ENCODE measurements around the gene C6orf58. TPM values are rescaled to one million over a fixed set of nuclear protein-coding genes. Genes with fewer than 3 reads are reported as not detected.
"Not testable (repeated sequence)": the region's sequence is repeated elsewhere in the genome, so short reads cannot be mapped to it uniquely, and the experiment has no call there.

Gene C6orf58
- total RNA-seq, 2 donors from 2014 or later: not detected

- no peak for ATAC-seq
- H3K4me3 Mint-ChIP-seq: no peak overlapping the region
- no peaks in the 10 kb centered on the region for H3K9me3 ChIP-seq (ENCODE audit: control insufficient read depth, low read length, poor library complexity, severe bottlenecking)
- H3K36me3 Mint-ChIP-seq (ENCODE audit: low read depth): no peaks in the 10 kb centered on the region
- peaks cover 9% of the 10 kb centered on the region for H3K4me1 Mint-ChIP-seq
- no peak for DNase-seq
- H3K27ac Mint-ChIP-seq: no peak overlapping the region
- no peaks in the 10 kb centered on the region for H3K27me3 Mint-ChIP-seq
Observed at GRCh38 chr6:127570739-127571389, 6.1 kb upstream of the C6orf58 start.

GRCh38 chr6:127578900-127579299, 1.9 kb downstream of the C6orf58 start:
- H3K9me3 ChIP-seq (ENCODE audit: control insufficient read depth, low read length, poor library complexity, severe bottlenecking): no peaks in the 10 kb centered on the region
- Mint-ChIP-seq H3K4me3 (no peak overlapping the region), H3K4me1 (no peaks in the 10 kb centered on the region), H3K27me3 (peaks cover 30% of the 10 kb centered on the region), H3K36me3 (ENCODE audit: low read depth) (no peaks in the 10 kb centered on the region), H3K27ac (no peak overlapping the region)
- DNase-seq (no peak), ATAC-seq (no peak)

DNA sequence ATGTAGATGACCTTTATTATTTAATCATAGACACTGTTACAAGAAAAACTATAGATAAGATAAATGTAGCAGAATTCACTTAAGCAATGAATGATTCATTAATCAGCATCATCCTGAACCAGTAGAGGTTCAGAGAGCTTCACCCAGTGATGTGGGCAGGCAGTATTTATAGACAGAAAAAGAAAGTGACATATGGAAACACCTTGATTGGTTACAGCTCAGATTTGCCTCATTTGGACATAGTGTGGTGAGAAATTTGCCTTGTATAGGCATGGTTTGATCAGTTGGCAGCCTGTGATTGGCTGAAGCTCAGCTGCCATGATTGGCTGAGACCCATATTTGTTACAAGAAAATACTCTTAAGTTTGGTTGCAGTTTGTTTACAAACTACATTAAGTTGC, 4.6 kb downstream of the C6orf58 start:
- no peak for ATAC-seq
- Mint-ChIP-seq H3K27ac (no peak overlapping the region), H3K4me3 (no peak overlapping the region), H3K36me3 (ENCODE audit: low read depth) (no peaks in the 10 kb centered on the region), H3K4me1 (no peaks in the 10 kb centered on the region), H3K27me3 (peaks cover 30% of the 10 kb centered on the region)
- no peak for DNase-seq
- H3K9me3 ChIP-seq (ENCODE audit: control insufficient read depth, low read length, poor library complexity, severe bottlenecking): no peaks in the 10 kb centered on the region

DNA sequence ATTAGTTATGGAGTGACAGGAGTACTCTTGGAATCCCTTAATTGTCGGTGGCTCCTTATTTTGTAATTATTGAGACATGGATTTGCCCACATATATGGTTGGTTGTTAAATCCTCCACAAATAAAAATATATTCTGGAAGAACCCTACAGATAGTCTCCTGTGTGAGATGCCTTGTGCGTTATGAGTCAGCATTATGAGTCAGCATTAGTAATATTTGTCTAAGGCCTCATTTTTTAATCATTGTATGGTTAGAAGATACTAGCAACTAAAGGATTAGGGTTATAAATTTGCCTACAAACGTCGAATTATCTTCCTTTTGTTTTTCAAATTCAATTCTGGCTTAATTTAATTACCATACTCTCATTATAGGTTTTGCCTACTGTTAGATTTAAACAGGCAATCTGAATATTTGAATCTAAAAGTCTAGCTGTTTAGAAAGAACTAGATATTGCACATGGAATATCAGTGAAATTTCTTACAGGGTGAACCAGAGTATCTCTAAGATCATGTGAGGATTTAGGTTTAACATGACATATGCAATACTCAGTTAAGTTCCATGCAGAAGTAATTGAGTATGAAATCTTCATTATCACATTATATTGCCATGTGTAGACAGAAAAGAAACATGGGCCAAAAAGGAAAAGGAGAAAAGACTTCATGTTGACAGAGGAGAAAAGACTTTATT, 5.9 kb downstream of the C6orf58 start:
- peaks cover 19% of the 10 kb centered on the region for H3K27me3 Mint-ChIP-seq
- ATAC-seq: no peak
- DNase-seq: no peak
- no peak overlapping the region for H3K4me3 Mint-ChIP-seq
- H3K27ac Mint-ChIP-seq: no peak overlapping the region
- no peaks in the 10 kb centered on the region for H3K9me3 ChIP-seq (ENCODE audit: control insufficient read depth, low read length, poor library complexity, severe bottlenecking)
- no peaks in the 10 kb centered on the region for H3K36me3 Mint-ChIP-seq (ENCODE audit: low read depth)
- no peaks in the 10 kb centered on the region for H3K4me1 Mint-ChIP-seq

DNA sequence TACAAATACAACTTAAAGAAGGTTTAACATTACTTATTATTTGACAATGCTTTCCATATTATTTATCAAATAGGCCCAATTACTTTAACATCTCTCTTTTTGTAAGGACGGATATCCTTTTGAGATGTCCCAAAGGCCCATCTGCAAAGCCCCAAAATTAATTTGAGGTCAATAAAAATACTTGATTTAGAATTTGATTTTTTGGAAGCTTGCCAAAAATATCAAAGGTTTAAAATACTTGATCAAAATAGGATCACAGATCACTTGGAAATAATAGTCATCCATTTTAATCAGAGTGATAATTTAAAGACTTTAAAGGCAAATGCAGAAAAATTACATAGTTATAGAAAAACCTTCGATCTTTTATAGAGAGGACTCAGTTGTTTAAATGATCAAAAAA, 8.1 kb downstream of the C6orf58 start:
- H3K27ac Mint-ChIP-seq: no peak overlapping the region

GRCh38 chr6:127586372-127586771, 9.4 kb downstream of the C6orf58 start:
- Mint-ChIP-seq H3K36me3 (ENCODE audit: low read depth) (no peaks in the 10 kb centered on the region), H3K4me3 (no peak overlapping the region), H3K27me3 (no peaks in the 10 kb centered on the region), H3K27ac (no peak overlapping the region), H3K4me1 (no peaks in the 10 kb centered on the region)
- no peak for ATAC-seq
- no peaks in the 10 kb centered on the region for H3K9me3 ChIP-seq (ENCODE audit: control insufficient read depth, low read length, poor library complexity, severe bottlenecking)
- no peak for DNase-seq

More for the DNA sequence above, 8.1 kb downstream of the C6orf58 start:
- Mint-ChIP-seq H3K4me1 (no peaks in the 10 kb centered on the region), H3K4me3 (no peak overlapping the region), H3K36me3 (ENCODE audit: low read depth) (no peaks in the 10 kb centered on the region), H3K27me3 (peaks cover 3% of the 10 kb centered on the region)
- ATAC-seq (no peak), DNase-seq (no peak)
- no peaks in the 10 kb centered on the region for H3K9me3 ChIP-seq (ENCODE audit: control insufficient read depth, low read length, poor library complexity, severe bottlenecking)

- H3K36me3 Mint-ChIP-seq (ENCODE audit: low read depth): no peaks in the 10 kb centered on the region
- no peak overlapping the region for H3K27ac Mint-ChIP-seq
- DNase-seq: no peak
- H3K27me3 Mint-ChIP-seq: no peaks in the 10 kb centered on the region
- H3K4me1 Mint-ChIP-seq: no peaks in the 10 kb centered on the region
- H3K4me3 Mint-ChIP-seq: no peak overlapping the region
- no peak for ATAC-seq
- no peaks in the 10 kb centered on the region for H3K9me3 ChIP-seq (ENCODE audit: control insufficient read depth, low read length, poor library complexity, severe bottlenecking)
Observed at GRCh38 chr6:127587875-127588274, 10.9 kb downstream of the C6orf58 start.

DNA sequence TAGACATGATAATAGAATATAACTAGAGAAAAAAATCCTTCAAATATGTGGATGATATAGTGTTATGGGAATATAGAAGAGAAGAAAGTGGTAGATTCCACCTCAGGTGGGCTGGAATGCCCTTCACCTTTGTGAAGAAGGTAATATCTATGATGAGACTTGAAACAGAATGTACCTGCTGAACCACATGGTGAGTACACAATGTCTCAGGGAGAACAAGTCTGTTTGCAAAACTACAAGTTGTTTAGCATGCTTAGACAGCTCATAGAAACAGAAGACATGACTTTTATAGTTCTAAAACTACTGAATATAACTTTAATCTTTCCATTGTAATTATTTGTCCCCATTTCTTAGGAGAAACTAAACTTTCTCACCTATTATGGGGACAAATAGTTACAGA, 12.2 kb downstream of the C6orf58 start:
- no peak for ATAC-seq
- H3K4me3 Mint-ChIP-seq: no peak overlapping the region
- DNase-seq: no peak

GRCh38 chr6:127590344-127590743, 13.4 kb downstream of the C6orf58 start:
- no peaks in the 10 kb centered on the region for H3K9me3 ChIP-seq (ENCODE audit: control insufficient read depth, low read length, poor library complexity, severe bottlenecking)
- ATAC-seq (no peak), DNase-seq (no peak)
- H3K27ac Mint-ChIP-seq: no peak overlapping the region
- H3K4me3 Mint-ChIP-seq: no peak overlapping the region
- H3K4me1 Mint-ChIP-seq: no peaks in the 10 kb centered on the region
- H3K36me3 Mint-ChIP-seq (ENCODE audit: low read depth): no peaks in the 10 kb centered on the region
- H3K27me3 Mint-ChIP-seq: no peaks in the 10 kb centered on the region

More for the DNA sequence above, 12.2 kb downstream of the C6orf58 start:
- no peaks in the 10 kb centered on the region for H3K36me3 Mint-ChIP-seq (ENCODE audit: low read depth)
- H3K27ac Mint-ChIP-seq: no peak overlapping the region
- H3K4me1 Mint-ChIP-seq: no peaks in the 10 kb centered on the region
- H3K27me3 Mint-ChIP-seq: no peaks in the 10 kb centered on the region
- H3K9me3 ChIP-seq (ENCODE audit: control insufficient read depth, low read length, poor library complexity, severe bottlenecking): no peaks in the 10 kb centered on the region

DNA sequence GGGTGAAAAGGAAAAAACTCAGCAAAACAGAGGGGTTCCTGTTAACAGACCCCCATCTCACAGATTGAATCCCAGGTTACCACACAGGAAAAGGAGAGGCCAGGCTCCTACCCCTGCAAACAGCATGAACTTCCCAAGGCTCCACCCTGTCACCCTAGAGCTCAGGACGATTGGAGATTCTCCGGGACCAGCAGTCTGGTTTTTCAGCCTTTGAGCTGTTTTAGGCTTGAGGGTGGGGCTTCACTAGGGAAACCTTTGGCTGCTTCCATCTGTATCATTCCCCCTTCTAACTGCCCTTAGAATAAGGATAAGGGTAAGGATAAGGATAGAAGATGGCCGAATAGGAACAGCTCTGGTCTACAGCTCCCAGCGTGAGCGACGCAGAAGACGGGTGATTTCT, 16.0 kb downstream of the C6orf58 start:
- no peaks in the 10 kb centered on the region for H3K4me1 Mint-ChIP-seq

DNA sequence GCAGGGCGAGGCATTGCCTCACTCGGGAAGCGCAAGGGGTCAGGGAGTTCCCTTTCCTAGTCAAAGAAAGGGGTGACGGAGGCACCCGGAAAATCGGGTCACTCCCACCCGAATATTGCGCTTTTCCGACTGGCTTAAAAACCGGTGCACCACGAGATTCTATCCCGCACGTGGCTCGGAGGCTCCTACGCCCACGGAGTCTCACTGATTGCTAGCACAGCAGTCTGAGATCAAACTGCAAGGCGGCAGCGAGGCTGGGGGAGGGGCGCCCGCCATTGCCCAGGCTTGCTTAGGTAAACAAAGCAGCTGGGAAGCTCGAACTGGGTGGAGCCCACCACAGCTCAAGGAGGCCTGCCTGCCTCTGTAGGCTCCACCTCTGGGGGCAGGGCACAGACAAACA, 16.5 kb downstream of the C6orf58 start:
- H3K27ac Mint-ChIP-seq; H3K4me3 Mint-ChIP-seq; DNase-seq; H3K9me3 ChIP-seq (ENCODE audit: control insufficient read depth, low read length, poor library complexity, severe bottlenecking); H3K27me3 Mint-ChIP-seq; H3K4me1 Mint-ChIP-seq; H3K36me3 Mint-ChIP-seq (ENCODE audit: low read depth); ATAC-seq: not testable (repeated sequence)

More for the DNA sequence above, 16.0 kb downstream of the C6orf58 start:
- H3K36me3 Mint-ChIP-seq (ENCODE audit: low read depth): no peaks in the 10 kb centered on the region
- H3K27me3 Mint-ChIP-seq: no peaks in the 10 kb centered on the region
- no peaks in the 10 kb centered on the region for H3K9me3 ChIP-seq (ENCODE audit: control insufficient read depth, low read length, poor library complexity, severe bottlenecking)
- DNase-seq (no peak), ATAC-seq (no peak)
- no peak overlapping the region for H3K4me3 Mint-ChIP-seq
- no peak overlapping the region for H3K27ac Mint-ChIP-seq

- no peaks in the 10 kb centered on the region for H3K4me1 Mint-ChIP-seq
- no peak overlapping the region for H3K4me3 Mint-ChIP-seq
- ATAC-seq (no peak), DNase-seq (no peak)
- no peaks in the 10 kb centered on the region for H3K9me3 ChIP-seq (ENCODE audit: control insufficient read depth, low read length, poor library complexity, severe bottlenecking)
- H3K27me3 Mint-ChIP-seq: no peaks in the 10 kb centered on the region
- H3K36me3 Mint-ChIP-seq (ENCODE audit: low read depth): peaks cover under 1% of the 10 kb centered on the region
- H3K27ac Mint-ChIP-seq: no peak overlapping the region
Observed at GRCh38 chr6:127606131-127606562, 29.2 kb downstream of the C6orf58 start.

- H3K4me1 Mint-ChIP-seq: no peaks in the 10 kb centered on the region
- H3K27me3 Mint-ChIP-seq: no peaks in the 10 kb centered on the region
- ATAC-seq (no peak), DNase-seq (no peak)
- H3K9me3 ChIP-seq (ENCODE audit: control insufficient read depth, low read length, poor library complexity, severe bottlenecking): no peaks in the 10 kb centered on the region
- no peak overlapping the region for H3K4me3 Mint-ChIP-seq
- H3K27ac Mint-ChIP-seq: no peak overlapping the region
- H3K36me3 Mint-ChIP-seq (ENCODE audit: low read depth): peaks cover 2% of the 10 kb centered on the region
Observed at GRCh38 chr6:127608554-127609270, 31.7 kb downstream of the C6orf58 start.
